Motor neuron (in vitro differentiated cells): ENCODE measurements around the gene CHMP4A. TPM values are rescaled to one million over a fixed set of nuclear protein-coding genes. Genes with fewer than 3 reads are reported as not detected.
"Not testable (repeated sequence)": the region's sequence is repeated elsewhere in the genome, so short reads cannot be mapped to it uniquely, and the experiment has no call there.

Source experiments
- ATAC-seq, 8 experiments: fragments of 200-7000 bp; cut with Tn5 transposase; replicated peaks in 6 of 8; 2 replicates each; pipeline ENCODE4 v1.8.0; 2021; ENCODE audit warnings: mild to moderate bottlenecking in 8 of 8, moderate library complexity in 8 of 8
- H3K27ac ChIP-seq, 2 donors: fragments of 250-450 bp; sonication (Bioruptor Pico); 2 replicates each; pipeline ENCODE4 v1.9.0; 2021; ENCODE audit warnings: antibody characterized with exemption in 2 of 2, mild to moderate bottlenecking in 2 of 2, moderate library complexity in 1 of 2
- H3K4me1 ChIP-seq, 2 donors: fragments of 250-450 bp; sonication (Bioruptor Pico); replicated peaks in 1 of 2; 2 replicates each; pipeline ENCODE4 v1.6.1; 2021; ENCODE audit warnings: antibody characterized with exemption in 2 of 2, mild to moderate bottlenecking in 2 of 2, moderate library complexity in 1 of 2
- H3K4me3 ChIP-seq, 5 donors: fragments of 250-450 bp; sonication (Bioruptor Pico); 2 replicates each; pipeline ENCODE4 v1.9.0; 2021; ENCODE audit warnings: antibody characterized with exemption in 5 of 5, mild to moderate bottlenecking in 5 of 5, moderate library complexity in 4 of 5
- WGBS, 10 experiments: fragments of 450-650 bp; shearing (Covaris generic); methylation state at CpG; one replicate each; pipeline ENCODE4 v1.0.0; 2022; 5-methylcytosine and 5-hydroxymethylcytosine counted together
- in situ Hi-C, 9 experiments: fragments of 400-800 bp; cut with MboI; loops; one replicate each; pipeline ENCODE4 v1.15.0; 2021; ENCODE audit warnings: low sequenced_read_pairs in 9 of 9, low pct_unique_long_range_greater_than_20kb in 2 of 9; ENCODE audit not compliant: unreplicated experiment in 9 of 9
- total RNA-seq, 8 experiments: library from RNA; unstranded; fragments of 300-600 nt; gene quantifications; 2 replicates each; pipeline versions ENCODE4 v1.2.3 to v1.2.4, GENCODE V29; 2022

CHMP4A gene
- total RNA-seq, 8 experiments from 2014 or later: 48.4 to 76.0 (median 55.8) TPM

- H3K4me1 ChIP-seq: peaks cover 0 to 1% of the 10 kb centered on the region in 2 donors
- no peak for ATAC-seq
- 95 to 100% (median 96%) methylated on average over 2 to 4 of the region's 19 CpGs; no CpG with 5 or more reads in 7 of the 10 experiments for WGBS, 10 experiments
- in situ Hi-C loops: no loop called here
- H3K4me3 ChIP-seq: no peak overlapping the region
- H3K27ac ChIP-seq: no peak overlapping the region
Observed at GRCh38 chr14:24254630-24255392, 41.5 kb upstream of the CHMP4A start.

GRCh38 chr14:24253936-24254335 lies 40.6 kb upstream of the CHMP4A start:
- ATAC-seq: no peak
- Histone ChIP-seq H3K27ac (no peak overlapping the region), H3K4me3 (no peak overlapping the region), H3K4me1 (peaks cover 0 to 3% of the 10 kb centered on the region in 2 donors)
- in situ Hi-C loops: no loop called here
- 40 to 100% (median 59%) methylated on average over 1 to 6 of the region's 7 CpGs; no CpG with 5 or more reads in 4 of the 10 experiments for WGBS, 10 experiments

- H3K27ac ChIP-seq: no peak overlapping the region
- H3K4me3 ChIP-seq: no peak overlapping the region
- ATAC-seq: no peak
- H3K4me1 ChIP-seq: peaks cover 0 to 3% of the 10 kb centered on the region in 2 donors
- in situ Hi-C loops: no loop called here
- WGBS, 10 experiments: 52 to 100% (median 82%) methylated on average over 1 to 6 of the region's 11 CpGs; no CpG with 5 or more reads in 5 of the 10 experiments
Observed at GRCh38 chr14:24252289-24253124, 39.2 kb upstream of the CHMP4A start.

GRCh38 chr14:24251880-24252288 lies 38.6 kb upstream of the CHMP4A start:
- ATAC-seq: peak in 2 of 8 experiments; percentile 47 to 75
- Histone ChIP-seq H3K27ac (no peak overlapping the region), H3K4me3 (no peak overlapping the region), H3K4me1 (peaks cover 0 to 3% of the 10 kb centered on the region in 2 donors)
- WGBS, 10 experiments: 67 to 100% (median 73%) methylated on average over 1 of the region's 1 CpG; no CpG with 5 or more reads in 6 of the 10 experiments
- in situ Hi-C loops: no loop called here

GRCh38 chr14:24250354-24250753 lies 37.1 kb upstream of the CHMP4A start:
- Histone ChIP-seq H3K27ac (no peak overlapping the region), H3K4me3 (no peak overlapping the region), H3K4me1 (peaks cover 0 to 3% of the 10 kb centered on the region in 2 donors)
- in situ Hi-C loops: no loop called here
- 0 to 72% (median 40%) methylated on average over 1 to 3 of the region's 4 CpGs; no CpG with 5 or more reads in 3 of the 10 experiments for WGBS, 10 experiments
- ATAC-seq: peak in 1 of 8 experiments; percentile 16

- no peak for ATAC-seq
- in situ Hi-C loops: loop anchor here in 2 of 9 experiments (10.0 kb wide), 2 partner anchors 45 to 185 kb away; partner anchors contain the start of genes DHRS1 (in 1 of the 2) and NOP9 (in 1 of the 2)
- 44 to 83% (median 63%) methylated on average over 2 to 4 of the region's 13 CpGs; no CpG with 5 or more reads in 4 of the 10 experiments for WGBS, 10 experiments
Observed at GRCh38 chr14:24249230-24250021, 36.1 kb upstream of the CHMP4A start.

GRCh38 chr14:24247422-24247821 lies 34.1 kb upstream of the CHMP4A start:
- no peak for ATAC-seq
- in situ Hi-C loops: loop anchor here in 2 of 9 experiments (10.0 kb wide), 2 partner anchors 47 to 187 kb away; partner anchors contain the start of genes DHRS1 (in 1 of the 2) and NOP9 (in 1 of the 2)

More at GRCh38 chr14:24249230-24250021, 36.1 kb upstream of the CHMP4A start:
- peaks cover 0 to 3% of the 10 kb centered on the region in 2 donors for H3K4me1 ChIP-seq
- H3K4me3 ChIP-seq: no peak overlapping the region
- no peak overlapping the region for H3K27ac ChIP-seq

GRCh38 chr14:24246765-24247212 lies 33.5 kb upstream of the CHMP4A start:
- Histone ChIP-seq H3K4me3 (no peak overlapping the region), H3K4me1 (peaks cover 3 to 8% of the 10 kb centered on the region in 2 donors), H3K27ac (no peak overlapping the region)
- 40 to 94% (median 70%) methylated on average over 1 to 3 of the region's 3 CpGs; no CpG with 5 or more reads in 2 of the 10 experiments for WGBS, 10 experiments
- no peak for ATAC-seq
- in situ Hi-C loops: loop anchor here in 2 of 9 experiments (10.0 kb wide), 2 partner anchors 48 to 188 kb away; partner anchors contain the start of genes DHRS1 (in 1 of the 2) and NOP9 (in 1 of the 2)

More at GRCh38 chr14:24247422-24247821, 34.1 kb upstream of the CHMP4A start:
- Histone ChIP-seq H3K27ac (no peak overlapping the region), H3K4me3 (no peak overlapping the region), H3K4me1 (peaks cover 3 to 8% of the 10 kb centered on the region in 2 donors)
- WGBS, 10 experiments: 37 to 82% (median 59%) methylated on average over 2 to 7 of the region's 7 CpGs

- H3K4me1 ChIP-seq: peaks cover 12 to 19% of the 10 kb centered on the region in 2 donors
- not testable (repeated sequence) for H3K27ac ChIP-seq, ATAC-seq, H3K4me3 ChIP-seq
- WGBS, 10 experiments: 40 to 100% (median 78%) methylated on average over 1 to 8 of the region's 11 CpGs; no CpG with 5 or more reads in 3 of the 10 experiments
- in situ Hi-C loops: loop anchor here in 2 of 9 experiments (10.0 kb wide), 2 partner anchors 49 to 189 kb away; partner anchors contain the start of genes DHRS1 (in 1 of the 2) and NOP9 (in 1 of the 2)
Observed at GRCh38 chr14:24245350-24245749, 32.1 kb upstream of the CHMP4A start.

- Histone ChIP-seq H3K27ac (peak overlapping the region; percentile 94 to 97), H3K4me3 (peak overlapping the region; percentile 50 to 82 (median 66)), H3K4me1 (peaks cover 12 to 27% of the 10 kb centered on the region in 2 donors)
- WGBS, 10 experiments: 13 to 100% (median 50%) methylated on average over 1 to 6 of the region's 10 CpGs; no CpG with 5 or more reads in 2 of the 10 experiments
- peak in 3 of 8 experiments; percentile 0 to 15 (median 7) for ATAC-seq
- in situ Hi-C loops: loop anchor here in 2 of 9 experiments (10.0 kb wide), 2 partner anchors 51 to 191 kb away; partner anchors contain the start of genes DHRS1 (in 1 of the 2) and NOP9 (in 1 of the 2)
Observed at GRCh38 chr14:24243336-24243836, 30.1 kb upstream of the CHMP4A start.

GRCh38 chr14:24241829-24242443 lies 28.6 kb upstream of the CHMP4A start:
- peak; percentile 69 to 88 (median 81) for ATAC-seq
- WGBS, 10 experiments: 0 to 34% (median 3%) methylated on average over 1 to 19 of the region's 39 CpGs; no CpG with 5 or more reads in 4 of the 10 experiments
- peak overlapping the region; percentile 50 to 82 (median 66) for H3K4me3 ChIP-seq
- peaks cover 12 to 27% of the 10 kb centered on the region in 2 donors for H3K4me1 ChIP-seq
- peak overlapping the region; percentile 94 to 97 for H3K27ac ChIP-seq
- in situ Hi-C loops: loop anchor here in 2 of 9 experiments (10.0 kb wide), 2 partner anchors 53 to 193 kb away; partner anchors contain the start of genes DHRS1 (in 1 of the 2) and NOP9 (in 1 of the 2)
